ENCODE measurements around the gene PPP1R2B.

PPP1R2B gene

GRCh38 chr5:156879665-156880285 is 29.7 kb downstream of the PPP1R2B start:
- DNase-seq (ENCODE audit: low read depth): no peak

DNA sequence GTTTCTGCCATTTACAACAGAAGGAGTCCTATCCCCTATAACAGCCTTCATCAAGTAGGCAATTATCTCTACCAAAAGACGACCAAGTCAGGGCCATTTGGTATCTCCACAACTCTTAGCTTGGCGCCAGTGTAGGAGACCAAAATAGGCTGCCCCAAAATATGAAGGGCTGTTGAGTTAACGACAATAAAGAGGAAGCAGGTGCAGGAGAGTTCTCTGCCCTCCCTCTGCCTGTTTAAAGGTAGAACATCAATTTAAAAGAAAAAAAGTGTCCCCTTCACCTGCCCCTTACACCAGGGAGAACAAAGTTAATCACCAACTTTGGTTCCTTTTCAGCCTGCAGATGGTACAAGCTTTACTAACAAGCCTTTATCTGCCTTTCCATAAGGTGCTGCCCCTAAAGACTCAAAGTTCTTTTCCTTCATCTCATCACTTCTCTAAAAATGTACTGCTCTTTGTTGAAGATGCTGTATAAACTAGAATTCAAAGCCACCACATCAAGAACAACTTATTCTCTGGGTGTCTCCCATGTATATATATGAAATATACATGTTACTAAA is 33.3 kb downstream of the PPP1R2B start:
- DNase-seq (ENCODE audit: low read depth): no peak

- DNase-seq (ENCODE audit: low read depth): no peak
Measured at GRCh38 chr5:156888520-156888919, 38.4 kb downstream of the PPP1R2B start.

GRCh38 chr5:156892223-156892622 is 42.1 kb downstream of the PPP1R2B start:
- no peak for DNase-seq (ENCODE audit: low read depth)

DNA sequence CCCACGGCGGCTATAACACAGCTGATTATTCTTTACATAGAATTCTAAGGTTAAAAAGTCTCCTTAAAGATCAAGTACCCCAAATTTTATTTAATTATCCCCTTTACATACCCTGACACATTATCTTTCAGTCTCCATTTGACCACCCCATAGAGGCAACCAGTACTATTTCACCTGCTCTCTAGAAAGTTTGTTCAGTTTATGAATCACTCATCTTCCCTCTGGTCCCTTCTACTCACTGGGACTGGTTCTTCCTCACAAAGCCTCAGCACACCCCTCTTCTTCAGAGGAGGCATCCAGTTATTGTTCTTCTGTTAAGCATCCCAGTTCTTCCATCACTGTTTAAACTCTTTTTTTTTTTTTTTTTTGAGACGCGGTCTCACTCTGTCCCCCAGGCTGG is 42.8 kb downstream of the PPP1R2B start:
- DNase-seq (ENCODE audit: low read depth): no peak

DNA sequence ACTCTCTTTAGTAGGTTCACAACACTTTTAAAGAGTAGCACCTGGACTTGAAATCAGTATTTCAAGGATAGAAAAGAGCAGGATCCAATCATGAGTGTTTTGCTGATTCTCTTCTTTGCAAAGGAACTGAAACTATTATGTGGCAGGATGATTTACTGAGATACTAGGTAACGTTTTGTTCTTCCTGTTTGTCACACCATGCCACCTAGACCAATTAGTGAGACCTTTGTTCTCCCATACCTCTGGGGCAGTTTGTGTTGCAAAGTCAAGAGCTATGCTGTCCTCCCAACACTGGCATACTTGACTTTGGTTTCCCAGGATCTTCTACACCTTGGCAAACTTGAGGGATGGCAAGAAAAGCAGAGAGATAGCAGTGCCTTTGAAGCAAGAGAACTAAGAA is 43.4 kb downstream of the PPP1R2B start:
- no peak for DNase-seq (ENCODE audit: low read depth)

- no peak for DNase-seq (ENCODE audit: low read depth)
Measured at GRCh38 chr5:156896546-156896945, 46.5 kb downstream of the PPP1R2B start.
